Caki2 (cell line): ENCODE measurements around the gene LRRD1. TPM values are rescaled to one million over a fixed set of nuclear protein-coding genes. Genes with fewer than 3 reads are reported as not detected.
"Not testable (repeated sequence)": the region's sequence is repeated elsewhere in the genome, so short reads cannot be mapped to it uniquely, and the experiment has no call there.

Source experiments
- DNase-seq: peaks from one replicate; pipeline ENCODE4 v3.0.0-alpha.2; 2015; ENCODE audit warnings: low read depth
- in situ Hi-C: cut with HindIII; loops from 2 replicates; pipeline ENCODE4 v1.10.0; 2016; ENCODE audit warnings: low sequenced_read_pairs, low pct_unique_long_range_greater_than_20kb, mixed read lengths
- total RNA-seq: library from RNA; depleted of rRNA; stranded (reverse); fragments of >200 nt; shearing (Covaris generic); gene quantifications from 2 replicates; pipeline ENCODE4 v1.2.3, GENCODE V29; 2014; ENCODE audit warnings: low replicate concordance; rRNA removed

The LRRD1 gene
- not detected in 2 replicates for total RNA-seq

- in situ Hi-C loops, result no loop called here
Observed at GRCh38 chr7:92178928-92179924, at the start of gene LRRD1. LRRD1 (minus strand) TSS chr7:92179142; CDS start chr7:92165202, 13,940 bp downstream.

GRCh38 chr7:92228742-92229141 is 49.8 kb upstream of the LRRD1 start:
- in situ Hi-C loops, result no loop called here
- DNase-seq, result no peak

More at GRCh38 chr7:92178928-92179924, at the start of gene LRRD1:
- DNase-seq, result peak; percentile 73

GRCh38 chr7:92228100-92228499 is 49.2 kb upstream of the LRRD1 start:
- in situ Hi-C loops, result no loop called here
- no peak for DNase-seq

- no peak for DNase-seq
- in situ Hi-C loops, result no loop called here
Observed at GRCh38 chr7:92226981-92227380, 48.0 kb upstream of the LRRD1 start.

GRCh38 chr7:92221766-92222165 is 42.8 kb upstream of the LRRD1 start:
- no peak for DNase-seq
- in situ Hi-C loops, result no loop called here

GRCh38 chr7:92206672-92207071 is 27.7 kb upstream of the LRRD1 start:
- in situ Hi-C loops, result no loop called here
- DNase-seq, result peak; percentile 11

- no peak for DNase-seq
- in situ Hi-C loops, result no loop called here
Observed at GRCh38 chr7:92205987-92206386, 27.0 kb upstream of the LRRD1 start.

- in situ Hi-C loops, result no loop called here
- no peak for DNase-seq
Observed at GRCh38 chr7:92200791-92201190, 21.8 kb upstream of the LRRD1 start.

GRCh38 chr7:92192326-92192725 is 13.4 kb upstream of the LRRD1 start:
- in situ Hi-C loops, result no loop called here
- DNase-seq, result no peak

GRCh38 chr7:92189246-92189645 is 10.3 kb upstream of the LRRD1 start:
- in situ Hi-C loops, DNase-seq: not testable (repeated sequence)

GRCh38 chr7:92184294-92184693 is 5.4 kb upstream of the LRRD1 start:
- in situ Hi-C loops, DNase-seq: not testable (repeated sequence)

GRCh38 chr7:92177362-92177761 is 1.6 kb downstream of the LRRD1 start:
- in situ Hi-C loops, result no loop called here
- no peak for DNase-seq

- DNase-seq, in situ Hi-C loops: not testable (repeated sequence)
Observed at GRCh38 chr7:92169529-92169928, 9.4 kb downstream of the LRRD1 start.

- in situ Hi-C loops, result no loop called here
Observed at GRCh38 chr7:92161271-92161670, 17.7 kb downstream of the LRRD1 start.

GRCh38 chr7:92158660-92159575 is 20.0 kb downstream of the LRRD1 start:
- in situ Hi-C loops, result no loop called here
- no peak for DNase-seq

More at GRCh38 chr7:92161271-92161670, 17.7 kb downstream of the LRRD1 start:
- no peak for DNase-seq

- no peak for DNase-seq
- in situ Hi-C loops, result no loop called here
Observed at GRCh38 chr7:92156990-92157389, 22.0 kb downstream of the LRRD1 start.

GRCh38 chr7:92155108-92155739 is 23.7 kb downstream of the LRRD1 start:
- no peak for DNase-seq
- in situ Hi-C loops, result no loop called here

- no peak for DNase-seq
- in situ Hi-C loops, result no loop called here
Observed at GRCh38 chr7:92150450-92151017, 28.4 kb downstream of the LRRD1 start.
